Esophagus squamous epithelium (tissue), 5 donors: ENCODE data around the gene PREX1. TPM values are rescaled to one million over a fixed set of nuclear protein-coding genes. Genes with fewer than 3 reads are reported as not detected.

Experiments used
- DNase-seq: peaks from one replicate; lab custom pipeline; 2025; lab: John Stamatoyannopoulos, UW
- H3K27ac ChIP-seq, 4 donors: fragments of 200-600 bp; sonication (generic); one replicate each; pipeline ENCODE4 v1.5.1; 2016 to 2019; ENCODE audit warnings: mild to moderate bottlenecking in 1 of 4
- H3K27me3 ChIP-seq, 4 donors: fragments of 200-600 bp; sonication (generic); 1 replicate in 3 of 4; 2 replicates in 1 of 4; pipeline versions ENCODE4 v1.5.1 to v1.6.0; 2017 to 2021; ENCODE audit warnings: antibody characterized with exemption in 1 of 4
- H3K36me3 ChIP-seq, 3 donors: fragments of 200-600 bp; sonication (generic); one replicate each; pipeline ENCODE4 v1.5.1; 2016 to 2019
- H3K4me1 ChIP-seq, 3 donors: fragments of 200-600 bp; sonication (generic); one replicate each; pipeline ENCODE4 v1.5.1; 2017 to 2019
- H3K4me3 ChIP-seq, 4 donors: fragments of 200-600 bp; sonication (generic); 1 replicate in 3 of 4; 2 replicates in 1 of 4; pipeline ENCODE4 v1.5.1; 2016 to 2019; ENCODE audit warnings: mild to moderate bottlenecking in 2 of 4, moderate library complexity in 1 of 4
- H3K9me3 ChIP-seq, 3 donors: fragments of 200-600 bp; sonication (generic); one replicate each; pipeline ENCODE4 v1.5.1; 2016 to 2019
- CTCF ChIP-seq, 6 experiments: fragments of 450-650 bp in 4 of 6; fragments of 200-600 bp in 2 of 6; sonication (generic) in 2 of 6; IDR thresholded peaks; one replicate each; pipeline ENCODE4 v1.5.1; 2016 to 2019; ENCODE audit warnings: antibody characterized with exemption in 6 of 6, mild to moderate bottlenecking in 4 of 6, moderate library complexity in 4 of 6
- POLR2A ChIP-seq, 4 donors: fragments of 450-650 bp; IDR thresholded peaks; one replicate each; pipeline ENCODE4 v1.6.1; 2017; ENCODE audit warnings: antibody characterized with exemption in 4 of 4, mild to moderate bottlenecking in 4 of 4, moderate library complexity in 3 of 4
- WGBS, 2 donors: methylation state at CpG; one replicate each; pipeline ENCODE4 v1.1.5; 2018; 5-methylcytosine and 5-hydroxymethylcytosine counted together
- intact Hi-C: fragments of 100-400 bp; cut with DNase I; formaldehyde crosslinking; loops from one replicate; pipeline ENCODE4 v1.15.0; 2022
- total RNA-seq, 4 donors: library from RNA; depleted of rRNA; stranded (reverse); fragments of >200 nt; gene quantifications; one replicate each; pipeline ENCODE4 v1.1.0, GENCODE V29; 2016
- donor health status: DM: yes; HTN: yes; CAD: no.

The PREX1 gene
- total RNA-seq, 4 donors from 2014 or later, result 4.9 to 25.9 (median 8.9) TPM

- DNase-seq, result no peak
- 78 to 80% methylated on average over 1 to 2 of the region's 2 CpGs for WGBS, 2 donors
- TF ChIP-seq POLR2A (IDR thresholded peaks at IDR 0.05) (no peak), CTCF (IDR thresholded peaks at IDR 0.05) (no peak)
- H3K36me3 ChIP-seq, result no peaks in the 10 kb centered on the region
- no peaks in the 10 kb centered on the region for H3K9me3 ChIP-seq
- intact Hi-C loops, result no loop called here
- no peak overlapping the region for H3K4me3 ChIP-seq
- H3K27me3 ChIP-seq, result peaks cover 0 to 74% (median 5%) of the 10 kb centered on the region in 4 donors
- peak overlapping the region in 1 of 4 donors; percentile 2 for H3K27ac ChIP-seq
- peaks cover 2 to 94% (median 20%) of the 10 kb centered on the region in 3 donors for H3K4me1 ChIP-seq
These were observed 5.6 kb downstream of the PREX1 start for GRCh38 chr20:48822178-48822577.

- no peaks in the 10 kb centered on the region for H3K36me3 ChIP-seq
- intact Hi-C loops, result no loop called here
- H3K27me3 ChIP-seq, result peaks cover 0 to 66% (median 0%) of the 10 kb centered on the region in 4 donors
- peak overlapping the region in 1 of 4 donors; percentile 42 for H3K27ac ChIP-seq
- peaks cover 0 to 90% (median 20%) of the 10 kb centered on the region in 3 donors for H3K4me1 ChIP-seq
- WGBS, 2 donors, result 62 to 66% methylated on average over 5 to 8 of the region's 8 CpGs
- H3K9me3 ChIP-seq, result no peaks in the 10 kb centered on the region
- DNase-seq, result no peak
- H3K4me3 ChIP-seq, result no peak overlapping the region
- TF ChIP-seq CTCF (IDR thresholded peaks at IDR 0.05) (no peak), POLR2A (IDR thresholded peaks at IDR 0.05) (no peak)
These were observed 6.4 kb downstream of the PREX1 start for GRCh38 chr20:48821261-48821920.

GRCh38 chr20:48820649-48820973 lies 7.2 kb downstream of the PREX1 start:
- H3K4me3 ChIP-seq, result no peak overlapping the region
- no peak for DNase-seq
- peaks cover 0 to 82% (median 20%) of the 10 kb centered on the region in 3 donors for H3K4me1 ChIP-seq
- H3K27me3 ChIP-seq, result peaks cover 0 to 58% (median 0%) of the 10 kb centered on the region in 4 donors
- no peaks in the 10 kb centered on the region for H3K9me3 ChIP-seq
- intact Hi-C loops, result no loop called here
- no peak for TF ChIP-seq CTCF (IDR thresholded peaks at IDR 0.05)
- TF ChIP-seq POLR2A (IDR thresholded peaks at IDR 0.05), result no peak
- WGBS, 2 donors, result 40 to 73% methylated on average over 2 to 3 of the region's 8 CpGs
- H3K36me3 ChIP-seq, result no peaks in the 10 kb centered on the region
- peak overlapping the region in 2 of 4 donors; percentile 39 to 42 for H3K27ac ChIP-seq

- H3K27ac ChIP-seq, result peak overlapping the region in 2 of 4 donors; percentile 39 to 42
- peaks cover 0 to 55% (median 0%) of the 10 kb centered on the region in 4 donors for H3K27me3 ChIP-seq
- DNase-seq, result no peak
- intact Hi-C loops, result no loop called here
- H3K4me3 ChIP-seq, result no peak overlapping the region
- H3K9me3 ChIP-seq, result no peaks in the 10 kb centered on the region
- WGBS, 2 donors, result 44 to 48% methylated on average over 9 to 12 of the region's 15 CpGs
- TF ChIP-seq CTCF (IDR thresholded peaks at IDR 0.05) (no peak), POLR2A (IDR thresholded peaks at IDR 0.05) (no peak)
- no peaks in the 10 kb centered on the region for H3K36me3 ChIP-seq
- peaks cover 0 to 76% (median 18%) of the 10 kb centered on the region in 3 donors for H3K4me1 ChIP-seq
These were observed 7.8 kb downstream of the PREX1 start for GRCh38 chr20:48819821-48820648.

- WGBS, 2 donors, result 81 to 90% methylated on average over 3 of the region's 3 CpGs
- TF ChIP-seq POLR2A (IDR thresholded peaks at IDR 0.05) (no peak), CTCF (IDR thresholded peaks at IDR 0.05) (no peak)
- Histone ChIP-seq H3K4me1 (peaks cover 0 to 67% (median 11%) of the 10 kb centered on the region in 3 donors), H3K27me3 (peaks cover 0 to 48% (median 0%) of the 10 kb centered on the region in 4 donors), H3K9me3 (no peaks in the 10 kb centered on the region), H3K4me3 (no peak overlapping the region), H3K36me3 (no peaks in the 10 kb centered on the region), H3K27ac (peak overlapping the region in 2 of 4 donors; percentile 29 to 54)
- intact Hi-C loops, result no loop called here
- no peak for DNase-seq
These were observed 8.7 kb downstream of the PREX1 start for GRCh38 chr20:48819089-48819488.
